K562 (cell line): Measurements from ENCODE around the gene CPNE8. TPM values are rescaled to one million over a fixed set of nuclear protein-coding genes. Genes with fewer than 3 reads are reported as not detected.

Experiments
- ATAC-seq: fragments of 200-7000 bp; cut with Tn5 transposase; 3 replicates; pipeline ENCODE4 v1.9.1; 2020; ENCODE audit warnings: moderate library complexity
- BruUV-seq: library from RNA; stranded (reverse); fragments of 400-500 nt; replicated peaks from 2 replicates; lab custom pipeline; 2021; lab: Mats Ljungman, UMichigan
- CTCF ChIA-PET: fragments of 300-600 bp; formaldehyde crosslinking; extraction: SDS; loops from one replicate; lab custom pipeline; 2021; ENCODE audit warnings: low intra/inter-chr PET ratio; lab: Yijun Ruan, JAX
- POLR2A ChIA-PET: fragments of 300-600, 350-650 bp; sonication (Branson Sonifier 250); formaldehyde crosslinking; extraction: SDS; loops from one replicate; lab custom pipeline; 2021; ENCODE audit warnings: antibody characterized with exemption, inconsistent platforms; lab: Yijun Ruan, JAX
- DNase-seq, 4 experiments: peaks; one replicate each; pipeline versions ENCODE4 v3.0.0 to v3.0.0-alpha.2; 2011 to 2018; ENCODE audit warnings: low spot score in 3 of 4, mixed read lengths in 3 of 4; ENCODE audit errors: extremely low read depth in 1 of 4
- FAIRE-seq: peaks from 2 replicates; lab custom pipeline; 2011; peaks lifted over from hg19 to GRCh38; lab: Jason Lieb, UNC
- H2AFZ ChIP-seq: 2 replicates; pipeline ENCODE4 v1.6.0; 2011; ENCODE audit warnings: low read depth, low read length, control low read depth, inconsistent platforms
- H3K27ac ChIP-seq: fragments of 200-600 bp; 3 replicates; pipeline ENCODE4 v1.8.0; 2011; ENCODE audit warnings: low read depth, mild to moderate bottlenecking, control low read depth, inconsistent platforms, low read length, moderate library complexity, mixed read lengths; ENCODE audit errors: extremely low read depth
- H3K27me3 ChIP-seq, 2 experiments: fragments of 300-600 bp in 1 of 2; 2 replicates in 1 of 2; 3 replicates in 1 of 2; pipeline versions ENCODE4 v1.6.0 to v1.8.0; 2011; ENCODE audit warnings: inconsistent platforms in 2 of 2, low read length in 2 of 2, mild to moderate bottlenecking in 1 of 2, mixed read lengths in 1 of 2, moderate library complexity in 1 of 2; ENCODE audit not compliant: control insufficient read depth in 2 of 2, insufficient read depth in 2 of 2
- H3K36me3 ChIP-seq: fragments of 300-600 bp; 3 replicates; pipeline ENCODE4 v1.8.0; 2011; ENCODE audit warnings: mild to moderate bottlenecking, low read length, inconsistent platforms; ENCODE audit not compliant: control insufficient read depth, insufficient read depth
- H3K4me1 ChIP-seq, 2 experiments: fragments of 200-600 bp in 1 of 2; replicated peaks in 1 of 2; 2 replicates in 1 of 2; 3 replicates in 1 of 2; pipeline versions ENCODE4 v1.5.1 to v1.8.0; 2011; ENCODE audit warnings: inconsistent platforms in 2 of 2, low read length in 2 of 2, mild to moderate bottlenecking in 1 of 2, mixed read lengths in 1 of 2, moderate library complexity in 1 of 2; ENCODE audit not compliant: control insufficient read depth in 2 of 2, insufficient read depth in 2 of 2
- H3K4me2 ChIP-seq: 2 replicates; pipeline ENCODE4 v1.6.1; 2011; ENCODE audit warnings: low read length, control low read depth, inconsistent platforms, mixed read lengths; ENCODE audit not compliant: insufficient read depth
- H3K4me3 ChIP-seq: fragments of 200-600 bp; sonication (generic), shearing (Covaris generic); 2 replicates; pipeline ENCODE4 v1.5.1; 2016; ENCODE audit warnings: control low read depth, inconsistent platforms
- H3K79me2 ChIP-seq: fragments of 200-600 bp; 3 replicates; pipeline ENCODE4 v1.8.0; 2011; ENCODE audit warnings: low read length, inconsistent platforms; ENCODE audit not compliant: control insufficient read depth, insufficient read depth
- H3K9ac ChIP-seq, 2 experiments: 2 replicates each; pipeline versions ENCODE4 v1.6.0 to v1.6.1; 2011; ENCODE audit warnings: low read depth in 2 of 2, low read length in 2 of 2, control low read depth in 1 of 2, inconsistent platforms in 1 of 2, mild to moderate bottlenecking in 1 of 2, mixed read lengths in 1 of 2; ENCODE audit not compliant: insufficient read depth in 1 of 2
- H3K9me1 ChIP-seq: one replicate; pipeline ENCODE4 v1.6.0; 2011; ENCODE audit warnings: inconsistent platforms, mild to moderate bottlenecking, low read length, moderate library complexity; ENCODE audit not compliant: control insufficient read depth, insufficient read depth
- H3K9me3 ChIP-seq: replicated peaks from 2 replicates; pipeline ENCODE4 v1.5.1; 2011; ENCODE audit warnings: low read depth, low read length, inconsistent platforms; ENCODE audit not compliant: control insufficient read depth, insufficient read depth
- H4K20me1 ChIP-seq: replicated peaks from 2 replicates; pipeline ENCODE4 v1.6.1; 2011; ENCODE audit warnings: low read length, inconsistent platforms, mixed read lengths; ENCODE audit not compliant: control insufficient read depth, insufficient read depth
- CEBPG ChIP-seq, 3 experiments: fragments of 200-800 bp in 1 of 3; sonication (Bioruptor generic) in 1 of 3; sonication (generic) in 1 of 3; formaldehyde crosslinking in 1 of 3; IDR thresholded peaks in 2 of 3; conservative IDR thresholded peaks in 1 of 3; 2 replicates each; pipeline versions ENCODE4 v1.6.1 to v1.8.0; 2016 to 2022; ENCODE audit warnings: missing compliant biosample characterization in 2 of 3, missing genetic modification characterization in 2 of 3, mild to moderate bottlenecking in 1 of 3, missing genetic modification reagents in 1 of 3
- FOSL1 ChIP-seq: fragments of 200-800 bp; sonication (Bioruptor generic); conservative IDR thresholded peaks from 2 replicates; pipeline ENCODE4 v1.6.1; 2016; ENCODE audit warnings: missing genetic modification characterization, missing compliant biosample characterization
- MYBL2 ChIP-seq, 2 experiments: fragments of 450-650 bp in 1 of 2; sonication (generic) in 1 of 2; formaldehyde crosslinking in 1 of 2; IDR thresholded peaks; 2 replicates each; pipeline versions ENCODE4 v1.6.1 to v1.8.1; 2017 to 2022; ENCODE audit warnings: borderline replicate concordance in 1 of 2, inconsistent platforms in 1 of 2, low read depth in 1 of 2, mild to moderate bottlenecking in 1 of 2, missing genetic modification reagents in 1 of 2, moderate library complexity in 1 of 2
- PCBP2 ChIP-seq: fragments of 200-400 bp; formaldehyde crosslinking; IDR thresholded peaks from 2 replicates; pipeline ENCODE4 v1.6.1; 2018; ENCODE audit warnings: low read length, low read depth, mild to moderate bottlenecking, moderate library complexity; ENCODE audit not compliant: poor library complexity, severe bottlenecking
- POLR2AphosphoS5 ChIP-seq: IDR thresholded peaks from 2 replicates; pipeline ENCODE4 v1.6.1; 2011; ENCODE audit warnings: mild to moderate bottlenecking, low read depth, low read length, moderate library complexity; ENCODE audit not compliant: control insufficient read depth, insufficient read depth
- TAL1 ChIP-seq: fragments of 450-650 bp; IDR thresholded peaks from 2 replicates; pipeline ENCODE4 v1.6.1; 2016; ENCODE audit warnings: mild to moderate bottlenecking
- TBP ChIP-seq: optimal IDR thresholded peaks from 2 replicates; pipeline ENCODE3; 2011; ENCODE audit warnings: low read depth, low read length, improper control_type of control experiment
- TEAD4 ChIP-seq, 2 experiments: sonication (generic) in 1 of 2; formaldehyde crosslinking in 1 of 2; IDR thresholded peaks; 2 replicates each; pipeline versions ENCODE4 v1.6.1 to v1.8.0; 2012 to 2022; ENCODE audit warnings: borderline replicate concordance in 1 of 2, inconsistent platforms in 1 of 2, low read length in 1 of 2, mild to moderate bottlenecking in 1 of 2, missing genetic modification reagents in 1 of 2
- ZEB2 ChIP-seq: fragments of 450-650 bp; IDR thresholded peaks from 2 replicates; pipeline ENCODE4 v1.6.1; 2016
- WGBS: fragments of 100-300 bp; shearing (Covaris generic); methylation state at CpG from one replicate; pipeline ENCODE4 v1.1.6; 2016; ENCODE audit warnings: low coverage, mixed read lengths; ENCODE audit not compliant: insufficient coverage; ENCODE audit errors: missing lambda C conversion rate; 5-methylcytosine and 5-hydroxymethylcytosine counted together
- in situ Hi-C: fragments of 300-500 bp; cut with MboI; formaldehyde crosslinking; loops from 4 replicates; pipeline ENCODE4 v1.15.0; 2018; ENCODE audit warnings: inconsistent platforms, mixed read lengths
- intact Hi-C: fragments of 100-400 bp; cut with micrococcal nuclease; formaldehyde crosslinking; loops from 2 replicates; pipeline ENCODE4 v1.14.2; 2022
- polyA plus RNA-seq, 8 experiments: library from polyadenylated mRNA; depleted of rRNA in 4 of 8; stranded (reverse) in 5 of 8; unstranded in 3 of 8; fragments of >200 nt; fragmentation: Nextera tagmentation in 2 of 8; fragmentation: Illumina TruSeq in 1 of 8; extraction: Ambion mirVana in 2 of 8; extraction: Trizol in 1 of 8; gene quantifications; 2 replicates each; pipeline versions ENCODE4 v1.2.1 to v1.2.3, GENCODE V29; 2011 to 2014; ENCODE audit warnings: inconsistent platforms in 1 of 8, missing spikeins in 1 of 8
- total RNA-seq, 7 experiments: library from RNA; depleted of rRNA in 6 of 7; stranded (reverse); fragments of >200 nt in 6 of 7; fragmentation: Illumina TruSeq in 2 of 7; extraction: Trizol in 2 of 7; gene quantifications; 2 replicates each; pipeline versions ENCODE4 v1.2.1 to v1.2.3, GENCODE V29; 2011 to 2021; ENCODE audit warnings: low replicate concordance in 1 of 7
- TF ChIP-seq, protein P1 (sequence below): fragments of 450-650 bp; formaldehyde crosslinking; IDR thresholded peaks from 2 replicates; pipeline ENCODE4 v1.4.0; 2022; ENCODE audit warnings: mild to moderate bottlenecking, moderate library complexity
- TF ChIP-seq, protein P2 (sequence below): fragments of 250-450 bp; sonication (Bioruptor Pico); IDR thresholded peaks from 2 replicates; pipeline ENCODE4 v1.8.0; 2021; ENCODE audit warnings: moderate library complexity, mild to moderate bottlenecking, inconsistent platforms

The CPNE8 gene
- total and polyA plus RNA-seq, 9 of the 15 experiments (the other 6 are each of a cell fraction or from before 2014, with no cell fraction given): 2.4 to 7.0 (median 4.2) TPM

DNA sequence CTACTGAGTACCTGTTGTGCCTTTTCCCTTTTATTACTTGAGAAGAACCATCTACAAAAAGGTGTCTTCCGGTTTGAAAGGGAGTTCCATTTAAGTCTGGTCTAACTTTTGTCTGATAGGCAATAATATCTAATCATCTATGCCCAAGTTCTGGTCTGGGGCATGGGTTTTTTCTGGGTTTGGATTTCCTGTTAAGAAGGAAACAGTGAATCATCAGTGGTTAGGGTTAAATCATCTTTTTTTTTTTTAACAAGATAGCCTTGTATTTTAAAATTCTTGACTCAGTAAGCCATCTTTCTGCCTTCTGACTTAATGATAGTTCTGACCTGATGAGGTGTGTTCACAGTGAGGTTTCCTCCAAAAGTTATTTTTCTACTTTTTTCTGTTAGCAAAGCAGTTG is 29.3 kb upstream of the CPNE8 start:
- no peaks in the 10 kb centered on the region for H3K79me2 ChIP-seq
- no peaks in the 10 kb centered on the region for H3K9me1 ChIP-seq
- intact Hi-C loops (no loop called here), in situ Hi-C loops (no loop called here)
- H3K27me3 ChIP-seq: no peaks in the 10 kb centered on the region
- DNase-seq: no peak
- WGBS: 0% methylated on average over 1 of the region's 1 CpG
- BruUV-seq: no TSS peak
- no peaks in the 10 kb centered on the region; a peak in 2 of 5 replicates for H3K4me1 ChIP-seq
- no peak for FAIRE-seq
- H4K20me1 ChIP-seq: no peaks in the 10 kb centered on the region
- no peak overlapping the region for H3K4me3 ChIP-seq
- H3K27ac ChIP-seq: no peak overlapping the region
- no peaks in the 10 kb centered on the region; the same call in 1 of the 2 replicates for H3K9me3 ChIP-seq
- TF ChIP-seq MYBL2 (IDR thresholded peaks at IDR 0.05; ENCODE audit: low read depth) (no peak), MYBL2 (CRISPR knock-in tag; IDR thresholded peaks at IDR 0.05; ENCODE audit: borderline replicate concordance) (no peak), FOSL1 (tag) (peak; percentile 40; the same call in 1 of the 2 replicates)
- H3K36me3 ChIP-seq: no peaks in the 10 kb centered on the region
- no peak overlapping the region for H3K9ac ChIP-seq
- H3K4me2 ChIP-seq: no peak overlapping the region
- POLR2A ChIA-PET: no interaction called here
- CTCF ChIA-PET: no interaction called here
- ATAC-seq: no peak
- H2AFZ ChIP-seq: no peak overlapping the region

DNA sequence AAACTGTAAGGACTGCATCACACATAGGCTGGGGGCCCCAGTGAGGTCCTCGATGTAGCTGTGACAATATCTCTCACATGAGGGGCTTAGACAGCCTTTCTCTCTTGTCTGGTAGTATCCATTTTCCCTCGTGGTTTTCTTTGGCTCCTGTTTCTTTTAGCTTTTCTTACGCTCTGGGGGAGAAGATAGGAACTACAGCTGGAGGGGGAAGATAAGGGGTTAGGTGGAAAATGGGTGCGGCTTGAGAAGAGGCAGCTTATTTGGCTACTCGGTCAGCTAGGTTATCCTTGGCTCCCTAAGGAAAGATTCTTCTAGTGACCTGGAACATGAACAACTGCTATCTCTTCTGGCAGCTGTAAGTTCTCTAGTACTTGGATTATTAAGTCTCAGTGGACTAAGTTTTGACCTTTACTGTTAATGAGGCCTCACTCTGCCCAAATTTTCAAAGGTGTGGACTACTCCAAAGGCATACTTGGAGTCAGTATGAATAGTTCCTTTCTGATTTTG is 28.7 kb upstream of the CPNE8 start:
- no peaks in the 10 kb centered on the region for H3K36me3 ChIP-seq
- H3K27ac ChIP-seq: peak overlapping the region; percentile 44; the same call in 2 of the 3 replicates
- FAIRE-seq (peak; percentile 57), DNase-seq (peak; percentile 28 to 73 (median 34)), ATAC-seq (peak; percentile 85)
- no peaks in the 10 kb centered on the region; the same call in 1 of the 2 replicates for H3K9me3 ChIP-seq
- no peaks in the 10 kb centered on the region for H4K20me1 ChIP-seq
- no peaks in the 10 kb centered on the region; a peak in 2 of 5 replicates for H3K4me1 ChIP-seq
- H3K9ac ChIP-seq: no peak overlapping the region
- no peaks in the 10 kb centered on the region for H3K79me2 ChIP-seq
- intact Hi-C loops: no loop called here
- 0% methylated on average over 5 of the region's 5 CpGs for WGBS
- in situ Hi-C loops: no loop called here
- ChIA-PET CTCF (interaction anchor here (0.5 kb wide), 1 partner anchor 759 kb away, joined by 3 read pairs; no protein-coding TSS in a partner anchor), POLR2A (no interaction called here)
- no TSS peak for BruUV-seq
- no peak overlapping the region for H3K4me3 ChIP-seq
- H3K4me2 ChIP-seq: no peak overlapping the region
- H3K9me1 ChIP-seq: no peaks in the 10 kb centered on the region
- H2AFZ ChIP-seq: peak overlapping the region; percentile 51; the same call in 1 of the 2 replicates
- H3K27me3 ChIP-seq: no peaks in the 10 kb centered on the region
- TF ChIP-seq TEAD4 (IDR thresholded peaks at IDR 0.05; ENCODE audit: low read length) (peak; percentile 72), TEAD4 (CRISPR knock-in tag; IDR thresholded peaks at IDR 0.05; ENCODE audit: borderline replicate concordance) (no peak), CEBPG (CRISPR knock-in tag; IDR thresholded peaks at IDR 0.05) (no peak), CEBPG (tag; conservative IDR thresholded peaks at IDR 0.05 in 1 of 2, IDR thresholded peaks at IDR 0.05 in 1 of 2) (no peak), PCBP2 (no peak), POLR2AphosphoS5 (peak; percentile 38; the same call in 1 of the 2 replicates), ZEB2 (0 out of 2 replicates have a peak, but pooled peaks have one; percentile 24), TAL1 (peak; percentile 79), TBP (no peak)
- TF ChIP-seq, protein P1, sequence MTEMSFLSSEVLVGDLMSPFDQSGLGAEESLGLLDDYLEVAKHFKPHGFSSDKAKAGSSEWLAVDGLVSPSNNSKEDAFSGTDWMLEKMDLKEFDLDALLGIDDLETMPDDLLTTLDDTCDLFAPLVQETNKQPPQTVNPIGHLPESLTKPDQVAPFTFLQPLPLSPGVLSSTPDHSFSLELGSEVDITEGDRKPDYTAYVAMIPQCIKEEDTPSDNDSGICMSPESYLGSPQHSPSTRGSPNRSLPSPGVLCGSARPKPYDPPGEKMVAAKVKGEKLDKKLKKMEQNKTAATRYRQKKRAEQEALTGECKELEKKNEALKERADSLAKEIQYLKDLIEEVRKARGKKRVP: no peak
- TF ChIP-seq, protein P2, sequence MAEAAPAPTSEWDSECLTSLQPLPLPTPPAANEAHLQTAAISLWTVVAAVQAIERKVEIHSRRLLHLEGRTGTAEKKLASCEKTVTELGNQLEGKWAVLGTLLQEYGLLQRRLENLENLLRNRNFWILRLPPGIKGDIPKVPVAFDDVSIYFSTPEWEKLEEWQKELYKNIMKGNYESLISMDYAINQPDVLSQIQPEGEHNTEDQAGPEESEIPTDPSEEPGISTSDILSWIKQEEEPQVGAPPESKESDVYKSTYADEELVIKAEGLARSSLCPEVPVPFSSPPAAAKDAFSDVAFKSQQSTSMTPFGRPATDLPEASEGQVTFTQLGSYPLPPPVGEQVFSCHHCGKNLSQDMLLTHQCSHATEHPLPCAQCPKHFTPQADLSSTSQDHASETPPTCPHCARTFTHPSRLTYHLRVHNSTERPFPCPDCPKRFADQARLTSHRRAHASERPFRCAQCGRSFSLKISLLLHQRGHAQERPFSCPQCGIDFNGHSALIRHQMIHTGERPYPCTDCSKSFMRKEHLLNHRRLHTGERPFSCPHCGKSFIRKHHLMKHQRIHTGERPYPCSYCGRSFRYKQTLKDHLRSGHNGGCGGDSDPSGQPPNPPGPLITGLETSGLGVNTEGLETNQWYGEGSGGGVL (CRISPR knock-in tag): no peak
